Small intestine (tissue), 7 donors: ENCODE data around the gene GUCA1A. TPM values are rescaled to one million over a fixed set of nuclear protein-coding genes. Genes with fewer than 3 reads are reported as not detected.

Experiments
- DNase-seq, 2 donors: peaks; one replicate each; pipeline versions ENCODE4 v3.0.0 to v3.0.0-alpha.2; 2013
- FAIRE-seq: peaks from 2 replicates; lab custom pipeline; 2012; peaks lifted over from hg19 to GRCh38; lab: Jason Lieb, UNC
- H3K27ac ChIP-seq, 3 donors: one replicate each; pipeline ENCODE4 v1.5.1; 2013; ENCODE audit warnings: low read length in 2 of 3, mild to moderate bottlenecking in 2 of 3, control low read depth in 1 of 3, inconsistent platforms in 1 of 3, low read depth in 1 of 3, moderate library complexity in 1 of 3
- H3K27me3 ChIP-seq, 3 donors: one replicate each; pipeline ENCODE4 v1.6.1; 2013; ENCODE audit warnings: low read length in 3 of 3, inconsistent platforms in 1 of 3; ENCODE audit not compliant: control insufficient read depth in 3 of 3, insufficient read depth in 3 of 3
- H3K36me3 ChIP-seq, 3 donors: one replicate each; pipeline ENCODE4 v1.6.1; 2013; ENCODE audit warnings: low read length in 3 of 3, inconsistent platforms in 1 of 3, low read depth in 1 of 3, mild to moderate bottlenecking in 1 of 3, moderate library complexity in 1 of 3; ENCODE audit not compliant: control insufficient read depth in 3 of 3, insufficient read depth in 2 of 3
- H3K4me1 ChIP-seq, 3 donors: one replicate each; pipeline ENCODE4 v1.6.1; 2013; ENCODE audit warnings: low read length in 2 of 3, inconsistent platforms in 1 of 3, low read depth in 1 of 3, mild to moderate bottlenecking in 1 of 3, moderate library complexity in 1 of 3; ENCODE audit not compliant: control insufficient read depth in 3 of 3, insufficient read depth in 2 of 3
- H3K4me3 ChIP-seq, 3 donors: one replicate each; pipeline ENCODE4 v1.5.1; 2013; ENCODE audit warnings: low read length in 3 of 3, control low read depth in 1 of 3, inconsistent platforms in 1 of 3, low read depth in 1 of 3, mild to moderate bottlenecking in 1 of 3, moderate library complexity in 1 of 3
- H3K9me3 ChIP-seq, 2 donors: one replicate each; pipeline ENCODE4 v1.6.1; 2013; ENCODE audit warnings: low read depth in 1 of 2, low read length in 1 of 2; ENCODE audit not compliant: control insufficient read depth in 2 of 2, insufficient read depth in 1 of 2
- WGBS, 3 donors: extraction: QIAGEN DNeasy Blood & Tissue Kit; methylation state at CpG; one replicate each; pipeline ENCODE4 v1.1.7; 2013; 5-methylcytosine and 5-hydroxymethylcytosine counted together
- polyA plus RNA-seq, 4 donors: library from polyadenylated mRNA; stranded (reverse) in 3 of 4; unstranded in 1 of 4; fragments of 200-250 nt in 3 of 4; fragments of 120-200 nt in 1 of 4; gene quantifications; one replicate each; pipeline versions ENCODE4 v1.2.1 to v1.2.3, GENCODE V29; 2013
- donor health status: healthy with polysubstance abuse.
- donor health status: control.
- donor health status: control.
- donor health status: Bipolar disorder and iron deficiency.
- donor health status: healthy.

GUCA1A gene
- polyA plus RNA-seq, 4 donors, result 0.37 to 0.69 TPM; not detected in 2

DNA sequence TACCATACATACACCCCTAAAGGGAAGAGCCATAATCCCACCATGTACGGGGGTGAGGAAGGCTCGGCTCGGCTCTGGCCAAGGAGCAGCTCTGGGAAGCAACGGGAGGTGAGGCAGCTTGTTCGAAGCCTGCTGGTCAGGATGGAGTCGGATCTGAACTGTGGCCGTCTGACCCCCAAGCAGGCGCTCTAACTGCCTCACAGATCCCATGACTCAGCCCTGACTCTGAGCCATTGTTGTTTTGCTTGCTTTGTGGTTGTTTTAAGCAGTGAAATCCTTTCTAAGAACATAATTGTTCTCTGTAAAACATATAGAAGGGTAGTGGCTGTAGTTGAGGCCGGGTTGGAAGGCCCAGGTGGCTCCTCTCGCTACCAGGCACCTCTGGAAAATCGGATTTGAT lies 41.6 kb upstream of the GUCA1A start:
- Histone ChIP-seq H3K4me3 (no peak overlapping the region), H3K27me3 (no peaks in the 10 kb centered on the region), H3K27ac (no peak overlapping the region), H3K9me3 (no peaks in the 10 kb centered on the region), H3K36me3 (peaks cover 0 to 87% (median 3%) of the 10 kb centered on the region in 3 donors), H3K4me1 (peaks cover 2 to 24% (median 2%) of the 10 kb centered on the region in 3 donors)
- WGBS, 3 donors, result 87 to 89% (median 88%) methylated on average over 11 of the region's 11 CpGs
- DNase-seq, result no peak
- no peak for FAIRE-seq

DNA sequence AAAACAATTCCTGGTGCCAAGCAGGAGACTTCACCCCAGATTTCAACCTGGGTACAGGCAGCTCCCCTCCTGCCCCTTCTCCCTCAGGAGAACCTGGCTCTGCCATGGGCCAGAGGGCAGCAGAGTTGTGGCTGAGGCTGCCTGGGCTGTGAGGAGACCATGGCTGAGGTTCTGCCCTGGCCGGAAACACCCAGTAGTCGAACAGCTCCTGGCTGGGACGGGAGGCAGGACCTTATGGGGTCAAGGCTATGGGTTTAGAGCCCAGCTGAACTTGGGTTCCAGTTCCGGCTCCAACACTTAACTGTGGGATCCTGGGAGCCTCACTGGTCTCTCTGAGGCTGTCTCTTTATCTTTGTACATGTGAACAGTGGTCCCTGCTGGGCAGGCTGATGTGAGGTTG lies 39.2 kb upstream of the GUCA1A start:
- H3K27me3 ChIP-seq, result no peaks in the 10 kb centered on the region
- DNase-seq (no peak), FAIRE-seq (no peak)
- no peak overlapping the region for H3K4me3 ChIP-seq
- H3K9me3 ChIP-seq, result no peaks in the 10 kb centered on the region
- WGBS, 3 donors, result 80 to 93% (median 84%) methylated on average over 4 of the region's 4 CpGs
- H3K36me3 ChIP-seq, result peaks cover 0 to 80% (median 0%) of the 10 kb centered on the region in 3 donors
- H3K4me1 ChIP-seq, result peaks cover 2 to 46% (median 2%) of the 10 kb centered on the region in 3 donors
- H3K27ac ChIP-seq, result peak overlapping the region in 1 of 3 donors; percentile 46

DNA sequence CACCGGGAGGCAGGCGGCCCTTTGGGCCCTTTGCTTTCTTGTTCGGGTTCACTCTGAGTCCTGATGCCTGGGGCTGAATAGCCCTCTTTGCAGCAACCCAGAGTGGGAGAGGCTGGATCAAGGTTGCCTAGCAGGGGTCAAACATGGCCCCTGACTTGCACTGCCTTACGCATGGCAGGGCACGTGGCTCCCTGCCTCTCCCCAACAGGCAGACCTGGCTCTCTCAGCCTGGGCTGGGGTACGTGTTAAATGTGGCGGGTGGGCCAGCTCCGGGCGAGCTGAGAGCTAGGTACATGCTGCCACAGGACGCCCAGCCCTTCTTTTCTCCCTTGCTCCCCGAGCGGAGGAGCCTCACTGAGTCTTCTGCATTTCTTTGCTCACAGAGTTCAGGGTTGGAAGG lies 38.0 kb upstream of the GUCA1A start:
- H3K27ac ChIP-seq, result peak overlapping the region in 2 of 3 donors; percentile 20 to 39
- H3K4me3 ChIP-seq, result no peak overlapping the region
- FAIRE-seq (no peak), DNase-seq (no peak)
- peaks cover 2 to 58% (median 2%) of the 10 kb centered on the region in 3 donors for H3K4me1 ChIP-seq
- 84 to 92% (median 86%) methylated on average over 12 of the region's 12 CpGs for WGBS, 3 donors
- H3K27me3 ChIP-seq, result no peaks in the 10 kb centered on the region
- peaks cover 0 to 75% (median 0%) of the 10 kb centered on the region in 3 donors for H3K36me3 ChIP-seq
- H3K9me3 ChIP-seq, result no peaks in the 10 kb centered on the region

DNA sequence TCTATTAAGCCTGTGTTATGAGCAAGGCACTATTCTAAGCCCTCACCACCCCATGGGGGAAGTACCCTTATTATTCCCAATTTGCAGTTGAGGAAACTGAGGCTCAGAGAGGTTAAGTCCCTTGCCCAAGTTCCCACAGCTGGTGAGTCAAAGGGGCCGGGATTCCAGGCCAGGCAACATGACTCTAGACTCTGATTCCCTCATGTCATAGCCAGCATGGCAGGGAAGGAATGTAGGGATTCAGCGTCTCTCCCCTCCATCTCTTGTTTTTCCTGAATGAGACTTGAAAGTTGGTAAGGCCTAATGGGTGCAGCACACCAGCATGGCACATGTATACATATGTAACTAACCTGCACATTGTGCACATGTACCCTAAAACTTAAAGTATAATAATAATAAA lies 37.4 kb upstream of the GUCA1A start:
- Histone ChIP-seq H3K27ac (peak overlapping the region in 1 of 3 donors; percentile 95), H3K9me3 (no peaks in the 10 kb centered on the region), H3K4me1 (peaks cover 2 to 64% (median 2%) of the 10 kb centered on the region in 3 donors), H3K4me3 (no peak overlapping the region), H3K27me3 (no peaks in the 10 kb centered on the region), H3K36me3 (peaks cover 0 to 71% (median 0%) of the 10 kb centered on the region in 3 donors)
- no peak for FAIRE-seq
- WGBS, 3 donors, result 88 to 91% (median 91%) methylated on average over 2 of the region's 2 CpGs
- no peak for DNase-seq

DNA sequence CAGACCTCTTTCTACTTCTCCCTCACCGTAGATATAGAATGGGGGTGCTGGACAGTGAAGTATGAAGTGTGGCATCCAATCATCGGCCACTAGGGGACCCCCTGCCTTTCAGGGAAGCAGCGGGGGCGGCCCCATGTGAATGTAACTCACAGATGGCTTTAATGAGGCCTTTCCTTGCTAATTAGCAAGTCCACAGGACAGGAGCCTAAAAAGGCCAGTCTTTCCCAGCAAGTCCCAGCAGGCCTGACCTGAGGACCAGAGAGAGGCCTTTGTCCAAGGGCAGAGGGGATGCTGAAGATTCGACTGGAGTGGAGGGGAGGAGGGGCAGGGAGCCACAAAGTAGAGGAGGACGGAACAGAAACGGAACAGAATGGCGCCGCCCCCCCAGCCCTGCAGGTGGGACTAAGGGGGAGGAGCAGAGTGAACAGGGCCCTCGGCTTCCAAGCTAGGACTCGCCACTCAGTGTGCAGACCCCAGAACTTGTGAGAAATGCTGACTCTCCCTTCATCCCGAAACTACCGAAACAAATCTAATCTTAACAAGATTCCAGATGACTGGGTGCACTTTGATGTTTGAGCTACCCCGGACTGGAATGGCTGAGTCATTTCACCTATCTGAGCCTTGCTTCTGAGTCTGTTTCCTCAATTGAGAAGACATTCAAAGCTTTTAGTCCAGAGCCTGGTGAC lies 36.5 kb upstream of the GUCA1A start:
- no peaks in the 10 kb centered on the region for H3K9me3 ChIP-seq
- H3K36me3 ChIP-seq, result peaks cover 0 to 66% (median 0%) of the 10 kb centered on the region in 3 donors
- FAIRE-seq, result no peak
- WGBS, 3 donors, result 13 to 40% (median 26%) methylated on average over 14 of the region's 14 CpGs
- DNase-seq, result peak; percentile 88 to 96
- peaks cover 0 to 1% (median 0%) of the 10 kb centered on the region in 3 donors for H3K27me3 ChIP-seq
- H3K4me1 ChIP-seq, result peaks cover 2 to 68% (median 2%) of the 10 kb centered on the region in 3 donors
- no peak overlapping the region for H3K4me3 ChIP-seq
- peak overlapping the region; percentile 95 to 97 (median 96) for H3K27ac ChIP-seq

DNA sequence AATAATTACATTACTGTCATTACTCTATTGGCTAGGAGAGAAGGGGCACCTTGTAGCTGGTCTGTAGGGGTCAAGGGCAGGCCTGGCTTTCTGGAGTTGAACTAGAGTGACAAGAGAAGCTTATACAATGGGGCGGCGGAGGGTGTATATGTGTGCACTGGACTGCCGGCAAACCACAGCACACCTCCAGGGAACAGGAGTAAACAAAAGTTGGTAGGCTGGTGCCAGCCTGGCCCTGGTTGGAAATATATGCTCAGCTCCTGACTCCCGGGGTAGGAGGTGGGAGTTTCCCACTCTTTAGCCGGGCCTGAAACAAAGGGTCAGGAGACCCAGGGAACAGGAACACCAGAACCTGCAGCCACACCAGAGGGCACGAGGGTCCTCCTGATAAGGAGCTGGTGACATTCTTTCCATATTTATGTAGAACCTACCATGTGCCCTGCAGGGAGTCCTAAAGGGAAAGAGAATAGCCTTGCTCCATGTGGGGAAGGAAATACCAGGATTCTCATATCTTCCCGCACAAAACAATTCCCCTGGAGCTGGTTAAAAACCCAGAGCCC lies 35.9 kb upstream of the GUCA1A start:
- peak overlapping the region in 1 of 3 donors; percentile 0 for H3K4me3 ChIP-seq
- H3K27me3 ChIP-seq, result peaks cover 0 to 3% (median 0%) of the 10 kb centered on the region in 3 donors
- peaks cover 2 to 68% (median 2%) of the 10 kb centered on the region in 3 donors for H3K4me1 ChIP-seq
- H3K36me3 ChIP-seq, result peaks cover 0 to 61% (median 0%) of the 10 kb centered on the region in 3 donors
- peak overlapping the region; percentile 95 to 97 (median 96) for H3K27ac ChIP-seq
- H3K9me3 ChIP-seq, result no peaks in the 10 kb centered on the region
- no peak for FAIRE-seq
- 24 to 59% (median 41%) methylated on average over 7 of the region's 7 CpGs for WGBS, 3 donors
- no peak for DNase-seq

DNA sequence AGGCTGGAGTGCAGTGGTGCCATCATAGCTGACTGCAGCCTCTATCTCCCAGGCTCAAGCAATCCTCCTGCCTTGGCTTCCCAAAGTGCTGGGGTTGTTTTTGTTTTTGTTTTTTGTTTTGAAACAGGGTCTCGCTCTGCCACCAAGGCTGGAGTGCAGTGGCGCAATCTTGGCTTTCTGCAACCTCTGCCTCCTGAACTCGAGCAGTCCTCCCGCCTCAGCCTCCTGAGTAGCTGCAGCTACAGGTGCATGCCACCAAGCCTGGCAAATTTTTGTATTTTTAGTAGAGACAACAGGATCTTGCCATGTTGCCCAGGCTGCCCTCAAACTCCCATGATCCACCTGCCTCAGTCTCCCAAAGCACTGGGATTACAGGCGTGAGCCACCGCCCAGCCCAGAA lies 35.0 kb upstream of the GUCA1A start:
- Histone ChIP-seq H3K36me3 (peaks cover 0 to 54% (median 0%) of the 10 kb centered on the region in 3 donors), H3K27ac (peak overlapping the region; percentile 88 to 97 (median 95)), H3K4me3 (no peak overlapping the region), H3K9me3 (no peaks in the 10 kb centered on the region), H3K27me3 (peaks cover 0 to 3% (median 0%) of the 10 kb centered on the region in 3 donors), H3K4me1 (peaks cover 2 to 64% (median 2%) of the 10 kb centered on the region in 3 donors)
- WGBS, 3 donors, result 90 to 94% (median 94%) methylated on average over 6 of the region's 6 CpGs
- FAIRE-seq (no peak), DNase-seq (no peak)
